Common myeloid progenitor, CD34-positive (primary cell): ENCODE measurements around the gene RBMXL3.

Experiments
- CTCF ChIA-PET: fragments of 350-600 bp; sonication (Branson Sonifier 250); formaldehyde crosslinking; loops from one replicate; lab custom pipeline; 2021; ENCODE audit warnings: antibody characterized with exemption; lab: Charles Lee
- POLR2A ChIA-PET: fragments of 350-600 bp; sonication (Branson Sonifier 250); formaldehyde crosslinking; loops from one replicate; lab custom pipeline; 2021; ENCODE audit warnings: antibody characterized with exemption; lab: Charles Lee
- DNase-seq, 3 donors: peaks; one replicate each; pipeline versions ENCODE4 v3.0.0 to v3.0.0-alpha.2; 2013
- H3K27ac ChIP-seq, 2 experiments: 1 replicate in 1 of 2; 2 replicates in 1 of 2; pipeline ENCODE4 v1.7.0; 2013; ENCODE audit warnings: inconsistent platforms in 2 of 2, low read length in 2 of 2, mild to moderate bottlenecking in 2 of 2, low read depth in 1 of 2, moderate library complexity in 1 of 2; ENCODE audit not compliant: severe bottlenecking in 2 of 2, insufficient read depth in 1 of 2, poor library complexity in 1 of 2
- H3K27me3 ChIP-seq, 5 experiments: replicated peaks in 2 of 5; 1 replicate in 3 of 5; 2 replicates in 2 of 5; pipeline versions ENCODE4 v1.6.1 to v1.7.0; 2013; ENCODE audit warnings: low read length in 4 of 5, mild to moderate bottlenecking in 2 of 5, moderate library complexity in 2 of 5, inconsistent platforms in 1 of 5; ENCODE audit not compliant: insufficient read depth in 5 of 5, control insufficient read depth in 4 of 5
- H3K36me3 ChIP-seq, 4 experiments: 1 replicate in 2 of 4; 2 replicates in 2 of 4; pipeline versions ENCODE4 v1.6.1 to v1.7.0; 2013; ENCODE audit warnings: low read length in 3 of 4, control low read depth in 1 of 4, mild to moderate bottlenecking in 1 of 4; ENCODE audit not compliant: control insufficient read depth in 4 of 4, insufficient read depth in 4 of 4
- H3K4me1 ChIP-seq, 4 experiments: 1 replicate in 3 of 4; 2 replicates in 1 of 4; pipeline versions ENCODE4 v1.6.1 to v1.7.1; 2013; ENCODE audit warnings: low read length in 3 of 4, mild to moderate bottlenecking in 3 of 4, control low read depth in 1 of 4, inconsistent platforms in 1 of 4, moderate library complexity in 1 of 4; ENCODE audit not compliant: control insufficient read depth in 4 of 4, insufficient read depth in 4 of 4; ENCODE audit errors: control extremely low read depth in 1 of 4
- H3K4me3 ChIP-seq, 7 experiments: 1 replicate in 4 of 7; 2 replicates in 3 of 7; pipeline versions ENCODE4 v1.5.1 to v1.7.0; 2013; ENCODE audit warnings: mild to moderate bottlenecking in 7 of 7, low read length in 6 of 7, moderate library complexity in 6 of 7, inconsistent platforms in 2 of 7, low read depth in 2 of 7, control low read depth in 1 of 7; ENCODE audit not compliant: insufficient read depth in 4 of 7, control insufficient read depth in 1 of 7; ENCODE audit errors: extremely low read depth in 1 of 7
- H3K9me3 ChIP-seq, 5 experiments: 1 replicate in 4 of 5; 2 replicates in 1 of 5; pipeline versions ENCODE4 v1.6.1 to v1.7.1; 2013; ENCODE audit warnings: low read length in 4 of 5, mild to moderate bottlenecking in 2 of 5, inconsistent platforms in 1 of 5, low read depth in 1 of 5, moderate library complexity in 1 of 5; ENCODE audit not compliant: control insufficient read depth in 4 of 5, insufficient read depth in 2 of 5; ENCODE audit errors: control extremely low read depth in 1 of 5
- WGBS: methylation state at CpG from one replicate; pipeline ENCODE4 v1.1.5; 2013; ENCODE audit not compliant: insufficient coverage; 5-methylcytosine and 5-hydroxymethylcytosine counted together

Gene RBMXL3

DNA sequence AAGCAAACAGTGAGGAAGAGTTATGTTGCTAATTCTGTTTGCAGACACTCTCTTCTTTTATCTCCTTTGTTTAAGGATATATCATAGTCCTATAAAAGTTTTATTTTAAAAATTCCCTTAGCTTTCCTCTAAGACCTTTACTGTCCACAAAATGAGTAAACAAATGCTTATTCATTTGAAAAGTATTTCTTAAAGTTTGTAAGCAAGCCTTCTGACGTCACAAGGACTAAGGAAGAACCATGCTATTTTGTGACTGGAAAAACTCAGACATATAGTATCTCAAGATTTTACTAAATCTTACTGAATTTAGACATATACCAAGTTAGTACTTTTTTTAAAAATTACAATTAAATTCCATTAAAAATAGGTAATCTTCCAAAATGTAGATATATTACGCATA, 5.2 kb upstream of the RBMXL3 start:
- Histone ChIP-seq H3K9me3 (no peaks in the 10 kb centered on the region), H3K36me3 (no peaks in the 10 kb centered on the region), H3K4me3 (no peak overlapping the region), H3K4me1 (no peaks in the 10 kb centered on the region), H3K27me3 (peaks cover 0 to 2% (median 0%) of the 10 kb centered on the region in 5 experiments), H3K27ac (no peak overlapping the region)
- POLR2A ChIA-PET, result no interaction called here
- WGBS, result no CpG with 5 or more reads among the region's 2 CpGs
- no peak for DNase-seq
- CTCF ChIA-PET, result no interaction called here

DNA sequence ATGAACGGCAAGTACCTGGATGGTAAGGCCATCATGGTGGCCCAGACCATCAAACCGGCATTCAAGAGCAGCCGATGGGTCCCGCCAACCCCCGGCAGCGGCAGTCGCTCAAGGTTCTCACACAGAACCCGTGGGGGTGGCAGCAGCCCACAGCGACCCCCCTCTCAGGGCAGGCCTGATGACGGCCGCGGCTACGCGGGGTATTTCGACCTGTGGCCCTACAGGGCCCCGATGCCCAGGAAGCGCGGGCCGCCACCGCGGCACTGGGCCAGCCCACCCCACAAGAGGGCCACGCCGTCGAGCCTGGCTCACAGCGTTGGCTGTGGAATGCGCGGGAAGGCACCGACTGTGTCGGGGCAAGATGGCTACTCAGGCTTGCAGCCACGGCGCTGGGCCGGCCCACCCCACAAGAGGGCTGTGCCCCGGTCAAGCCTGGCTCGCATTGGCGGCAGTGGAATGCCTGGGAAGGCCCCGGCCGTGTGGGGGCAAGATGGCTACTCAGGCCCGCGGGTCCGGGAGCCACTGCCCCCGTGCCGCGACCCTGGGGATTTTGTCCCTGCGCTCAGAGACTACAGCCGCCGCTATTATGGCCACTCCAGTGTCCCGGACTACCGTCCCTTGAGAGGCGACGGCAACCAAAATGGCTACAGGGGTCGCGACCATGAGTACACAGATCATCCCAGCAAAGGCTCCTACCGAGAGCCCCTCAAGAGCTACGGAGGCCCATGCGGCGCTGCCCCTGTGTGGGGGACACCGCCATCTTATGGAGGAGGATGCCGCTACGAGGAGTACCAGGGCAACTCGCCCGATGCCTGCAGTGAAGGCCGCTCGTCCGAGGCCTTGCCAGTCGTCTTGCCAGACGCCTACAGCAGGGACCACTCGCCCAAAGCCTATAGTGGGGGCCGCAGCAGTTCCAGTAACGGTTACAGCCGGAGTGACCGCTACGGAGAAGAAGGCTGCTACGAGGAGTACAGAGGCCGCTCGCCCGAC, 731 bp downstream of the RBMXL3 start:
- ChIA-PET POLR2A (no interaction called here), CTCF (no interaction called here)
- Histone ChIP-seq H3K9me3 (peaks cover 0 to 20% (median 4%) of the 10 kb centered on the region in 5 experiments), H3K27me3 (no peaks in the 10 kb centered on the region), H3K4me1 (no peaks in the 10 kb centered on the region), H3K4me3 (no peak overlapping the region), H3K36me3 (no peaks in the 10 kb centered on the region), H3K27ac (no peak overlapping the region)
- WGBS, result 95% methylated on average over 70 of the region's 76 CpGs
- DNase-seq, result no peak

DNA sequence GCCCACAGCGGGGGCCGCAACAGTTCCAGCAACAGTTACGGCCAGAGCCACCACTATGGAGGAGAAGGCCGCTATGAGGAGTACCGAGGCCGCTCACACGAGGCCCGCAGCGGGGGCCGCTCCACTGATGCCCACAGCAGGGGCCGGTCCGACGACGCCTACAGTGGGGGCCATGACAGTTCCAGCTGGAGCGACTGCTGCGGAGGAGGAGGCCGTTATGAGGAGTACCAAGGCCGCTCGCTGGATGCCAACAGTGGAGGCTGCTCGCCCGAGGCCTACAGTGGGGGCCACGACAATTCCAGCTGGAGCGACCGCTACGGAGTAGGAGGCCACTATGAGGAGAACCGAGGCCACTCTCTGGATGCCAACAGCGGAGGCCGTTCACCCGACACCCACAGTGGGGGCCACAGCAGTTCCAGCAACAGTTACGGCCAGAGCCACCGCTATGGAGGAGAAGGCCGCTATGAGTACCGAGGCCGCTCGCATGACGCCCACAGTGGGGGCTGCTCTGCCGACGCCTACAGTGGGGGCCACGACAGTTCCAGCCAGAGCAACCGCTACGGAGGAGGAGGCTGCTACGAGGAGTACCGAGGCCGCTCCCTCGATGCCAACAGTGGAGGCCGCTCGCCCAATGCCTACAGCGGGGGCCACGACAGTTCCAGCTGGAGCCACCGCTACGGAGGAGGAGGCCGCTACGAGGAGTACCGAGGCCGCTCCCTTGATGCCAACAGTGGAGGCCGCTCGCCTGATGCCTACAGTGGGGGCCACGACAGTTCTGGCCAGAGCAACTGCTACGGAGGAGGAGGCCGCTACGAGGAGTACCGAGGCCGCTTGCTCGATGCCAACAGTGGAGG, 1.7 kb downstream of the RBMXL3 start:
- no peak for DNase-seq
- WGBS, result 96% methylated on average over 63 of the region's 64 CpGs
- Histone ChIP-seq H3K36me3 (no peaks in the 10 kb centered on the region), H3K4me3 (no peak overlapping the region), H3K27ac (no peak overlapping the region), H3K4me1 (no peaks in the 10 kb centered on the region), H3K9me3 (peaks cover 0 to 20% (median 4%) of the 10 kb centered on the region in 5 experiments), H3K27me3 (no peaks in the 10 kb centered on the region)
- ChIA-PET CTCF (no interaction called here), POLR2A (no interaction called here)

- Histone ChIP-seq H3K27me3 (no peaks in the 10 kb centered on the region), H3K27ac (no peak overlapping the region), H3K4me3 (no peak overlapping the region), H3K36me3 (no peaks in the 10 kb centered on the region), H3K9me3 (peaks cover 0 to 20% (median 4%) of the 10 kb centered on the region in 5 experiments), H3K4me1 (no peaks in the 10 kb centered on the region)
- WGBS, result 94% methylated on average over 59 of the region's 64 CpGs
- POLR2A ChIA-PET, result no interaction called here
- CTCF ChIA-PET, result no interaction called here
- DNase-seq, result no peak
These were observed 2.5 kb downstream of the RBMXL3 start for GRCh38 chrX:115191490-115192243.

- CTCF ChIA-PET, result no interaction called here
- WGBS, result 92% methylated on average over 28 of the region's 35 CpGs
- H3K4me3 ChIP-seq, result no peak overlapping the region
These were observed 3.1 kb downstream of the RBMXL3 start for GRCh38 chrX:115192244-115192700.

GRCh38 chrX:115204040-115204439, 14.8 kb downstream of the RBMXL3 start:
- WGBS, result 86% methylated on average over 1 of the region's 1 CpG
- H3K36me3 ChIP-seq, result peaks cover 0 to 3% (median 0%) of the 10 kb centered on the region in 4 experiments
- no peak overlapping the region for H3K4me3 ChIP-seq
- no peak for DNase-seq
- no peaks in the 10 kb centered on the region for H3K4me1 ChIP-seq
- H3K9me3 ChIP-seq, result peaks cover 0 to 12% (median 4%) of the 10 kb centered on the region in 5 experiments
- CTCF ChIA-PET, result no interaction called here
- POLR2A ChIA-PET, result no interaction called here
- H3K27ac ChIP-seq, result no peak overlapping the region
- H3K27me3 ChIP-seq, result no peaks in the 10 kb centered on the region

More at GRCh38 chrX:115192244-115192700, 3.1 kb downstream of the RBMXL3 start:
- peaks cover 0 to 20% (median 4%) of the 10 kb centered on the region in 5 experiments for H3K9me3 ChIP-seq
- POLR2A ChIA-PET, result no interaction called here
- no peaks in the 10 kb centered on the region for H3K36me3 ChIP-seq
- no peak for DNase-seq
- H3K4me1 ChIP-seq, result no peaks in the 10 kb centered on the region
- H3K27me3 ChIP-seq, result no peaks in the 10 kb centered on the region
- H3K27ac ChIP-seq, result no peak overlapping the region
